SKM-1 treated with dmso at 0.1 percent for 144 hours (cell line): ENCODE data around the gene CD99L2.

Experiments
- DNase-seq: peaks from one replicate; lab custom pipeline; 2025; ENCODE audit not compliant: unreplicated experiment; lab: John Stamatoyannopoulos, UW

The CD99L2 gene

DNA sequence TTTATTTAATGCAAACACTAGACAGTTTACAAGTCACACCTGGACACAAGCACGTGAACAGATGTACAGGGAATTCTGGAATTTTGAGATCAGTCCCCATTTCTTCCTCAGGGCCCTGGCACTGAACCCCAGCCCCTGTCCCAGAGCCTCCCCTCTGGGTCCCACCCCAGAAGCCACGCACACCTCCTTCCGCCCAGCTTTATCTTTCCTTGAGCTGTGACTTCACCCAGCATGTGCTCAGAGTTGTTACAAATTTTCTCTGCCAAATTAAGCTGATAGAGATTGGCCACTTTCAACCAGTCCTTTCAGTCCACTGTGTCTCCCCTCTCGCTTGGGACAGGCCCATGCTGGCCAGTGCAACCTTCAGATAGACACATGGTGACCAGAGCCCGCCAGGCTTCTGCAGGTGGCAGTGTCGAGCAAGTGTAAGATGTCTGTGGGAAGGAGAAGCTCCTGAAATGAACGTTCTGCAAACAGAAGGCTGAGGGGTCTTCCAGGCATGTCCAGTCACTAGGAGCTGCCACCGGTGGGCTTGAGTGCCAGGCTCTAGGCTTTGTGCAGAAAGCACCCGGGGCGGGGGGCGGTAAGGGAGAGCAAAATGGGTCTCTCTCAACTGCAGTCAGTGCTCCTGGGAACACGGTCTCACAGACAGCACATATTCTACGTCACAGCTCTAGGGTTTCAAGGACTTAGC lies 132.0 kb downstream of the CD99L2 start:
- no peak for DNase-seq

DNA sequence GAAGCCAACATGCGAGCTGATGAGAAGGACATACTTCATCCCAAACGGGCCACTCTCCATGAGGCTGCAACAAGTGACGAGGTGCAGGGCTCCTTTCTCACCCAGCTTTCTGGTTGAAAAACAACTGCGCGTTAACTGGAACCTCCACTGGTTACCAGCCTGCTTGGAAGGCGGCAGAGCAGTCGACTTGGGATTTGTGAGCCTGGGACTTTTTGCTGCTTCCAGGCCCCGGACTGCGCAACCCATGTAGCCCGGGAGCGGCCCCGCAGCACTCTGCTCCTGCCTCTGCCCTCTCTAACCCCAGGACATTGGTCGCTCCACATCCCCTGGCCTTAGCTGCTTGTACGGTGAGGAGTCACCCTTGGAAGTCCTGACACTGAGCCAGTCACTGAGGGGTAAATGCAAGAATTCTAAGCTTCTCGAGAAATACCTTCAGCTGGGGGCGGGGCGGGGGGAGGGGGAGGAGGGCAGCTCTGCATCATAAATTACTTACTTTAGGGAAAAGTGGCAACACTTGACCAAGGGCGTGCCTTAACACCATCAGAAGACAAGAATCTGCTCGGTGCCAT lies 132.6 kb downstream of the CD99L2 start:
- no peak for DNase-seq

DNA sequence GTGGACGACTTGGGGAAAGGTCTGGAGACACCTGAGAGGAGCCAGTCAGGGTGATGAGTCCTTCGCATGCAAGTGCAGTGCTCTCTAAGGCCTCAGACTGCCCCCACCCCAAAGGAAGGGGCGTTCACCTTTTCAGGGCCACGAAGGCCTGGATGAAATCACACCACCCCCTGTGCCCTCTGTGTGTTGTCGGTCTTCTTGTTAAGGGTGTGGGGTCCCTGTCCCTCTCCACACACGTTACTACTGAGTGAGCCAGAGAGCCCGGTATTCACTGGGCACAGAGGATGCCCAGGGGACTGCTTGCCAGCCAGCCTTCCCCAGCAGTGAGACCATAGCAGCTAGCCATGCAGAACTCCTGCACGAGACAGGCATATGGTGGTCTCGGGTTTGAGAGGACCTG lies 133.2 kb downstream of the CD99L2 start:
- DNase-seq = no peak

DNA sequence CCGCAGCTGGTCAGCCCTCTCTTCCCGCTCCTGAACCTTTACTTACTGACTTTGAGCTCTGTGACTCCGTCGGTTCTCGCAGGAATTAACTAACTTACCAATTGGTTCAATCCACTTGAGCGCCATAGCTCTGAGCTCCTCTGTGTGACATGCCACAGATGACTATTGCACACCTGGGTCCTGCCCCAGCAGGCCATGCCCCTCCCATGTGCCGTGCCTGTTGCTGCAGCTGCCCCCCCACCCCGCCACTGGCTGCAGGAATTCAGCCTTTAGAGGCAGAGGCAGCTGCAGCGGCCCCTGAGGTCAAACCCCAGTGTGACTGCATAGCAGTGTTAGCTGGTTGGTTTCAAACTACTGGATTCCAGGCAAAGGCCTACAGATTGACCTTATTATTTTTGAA lies 134.7 kb downstream of the CD99L2 start:
- DNase-seq = no peak

DNA sequence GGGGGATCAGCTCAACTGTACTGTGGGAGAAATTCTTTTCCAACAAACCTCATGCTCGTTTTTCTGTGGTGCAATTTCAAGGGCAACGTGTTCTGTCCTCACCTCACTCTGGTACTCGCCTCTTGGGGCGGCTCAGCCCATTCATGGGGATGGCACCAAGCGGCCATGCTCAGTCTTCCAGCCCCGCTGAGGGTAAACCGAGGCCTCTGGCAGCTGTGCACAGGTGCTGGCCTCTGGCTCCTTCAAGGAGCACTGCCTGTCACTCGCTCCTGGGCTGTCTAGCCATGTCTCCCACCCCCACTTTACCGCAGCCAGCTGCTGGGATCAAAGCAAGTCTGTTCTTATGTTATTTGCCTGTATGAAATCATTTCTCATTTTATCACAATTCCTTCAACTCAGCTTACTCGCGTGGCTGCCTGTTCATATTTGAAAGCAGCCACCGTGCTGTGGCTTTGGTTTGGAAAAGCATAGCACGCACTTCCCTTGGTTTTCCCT lies 135.1 kb downstream of the CD99L2 start:
- no peak for DNase-seq

DNA sequence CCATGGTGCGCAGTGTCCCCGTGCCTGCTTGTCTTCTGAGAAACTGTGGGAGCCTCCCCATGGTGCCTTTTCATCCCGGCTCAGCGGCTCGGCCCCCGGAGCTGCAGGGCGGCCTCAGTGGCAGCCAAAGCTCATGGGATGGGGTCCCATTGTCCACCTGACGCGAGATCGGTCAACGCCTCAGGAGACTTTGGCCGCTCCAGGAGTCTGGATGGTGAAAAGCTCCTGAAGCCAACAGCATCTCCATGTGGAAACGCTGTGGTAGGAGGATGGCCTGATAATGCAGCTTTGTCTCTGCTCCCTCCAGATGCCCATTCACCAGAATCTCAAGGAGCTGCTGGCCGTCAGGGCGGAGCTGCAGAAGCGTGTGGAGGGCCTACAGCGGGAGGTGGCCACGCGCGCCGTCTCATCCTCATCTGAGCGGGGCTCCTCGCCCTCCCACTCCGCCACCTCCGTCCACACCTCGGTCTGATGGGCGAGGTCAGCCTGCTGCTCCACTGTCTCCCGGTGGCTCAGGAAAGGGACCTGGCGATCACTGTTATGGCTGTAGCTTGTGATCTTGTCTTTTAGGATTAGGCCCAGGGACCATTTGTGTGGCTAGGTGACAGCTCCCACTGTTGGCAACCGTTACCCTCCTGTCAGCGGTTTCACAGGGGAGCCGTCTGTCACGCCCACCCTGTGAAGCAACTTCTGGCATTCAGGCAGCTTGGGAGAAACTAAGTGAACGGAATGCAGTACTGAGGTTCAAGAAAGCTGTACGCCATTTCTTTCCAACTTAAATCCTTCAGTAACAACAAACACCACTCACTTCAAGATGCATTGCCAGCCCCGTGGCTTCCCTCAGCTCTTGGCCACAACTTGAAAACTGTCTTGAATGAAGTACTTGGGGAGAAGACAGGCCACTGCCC lies 136.0 kb downstream of the CD99L2 start:
- no peak for DNase-seq

DNA sequence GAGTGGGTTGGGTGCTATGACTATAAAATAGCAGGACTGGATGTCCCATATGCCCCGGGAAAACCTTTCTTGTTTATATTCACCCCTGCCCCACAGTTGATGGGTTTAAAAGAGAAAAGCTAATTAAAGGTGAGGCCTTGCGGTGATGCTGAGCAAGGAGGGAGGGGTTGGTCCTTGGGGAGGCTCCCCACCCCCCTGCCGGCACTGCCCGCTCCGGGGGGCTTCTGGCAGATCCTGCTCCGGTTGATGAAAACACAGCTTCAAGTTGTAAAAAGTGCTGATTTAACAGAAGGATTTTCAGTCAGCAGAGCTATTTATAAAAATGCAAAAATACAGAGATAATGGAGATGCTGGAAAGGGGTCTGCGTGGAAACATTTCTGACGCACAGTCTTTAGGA lies 136.7 kb downstream of the CD99L2 start:
- DNase-seq = no peak

DNA sequence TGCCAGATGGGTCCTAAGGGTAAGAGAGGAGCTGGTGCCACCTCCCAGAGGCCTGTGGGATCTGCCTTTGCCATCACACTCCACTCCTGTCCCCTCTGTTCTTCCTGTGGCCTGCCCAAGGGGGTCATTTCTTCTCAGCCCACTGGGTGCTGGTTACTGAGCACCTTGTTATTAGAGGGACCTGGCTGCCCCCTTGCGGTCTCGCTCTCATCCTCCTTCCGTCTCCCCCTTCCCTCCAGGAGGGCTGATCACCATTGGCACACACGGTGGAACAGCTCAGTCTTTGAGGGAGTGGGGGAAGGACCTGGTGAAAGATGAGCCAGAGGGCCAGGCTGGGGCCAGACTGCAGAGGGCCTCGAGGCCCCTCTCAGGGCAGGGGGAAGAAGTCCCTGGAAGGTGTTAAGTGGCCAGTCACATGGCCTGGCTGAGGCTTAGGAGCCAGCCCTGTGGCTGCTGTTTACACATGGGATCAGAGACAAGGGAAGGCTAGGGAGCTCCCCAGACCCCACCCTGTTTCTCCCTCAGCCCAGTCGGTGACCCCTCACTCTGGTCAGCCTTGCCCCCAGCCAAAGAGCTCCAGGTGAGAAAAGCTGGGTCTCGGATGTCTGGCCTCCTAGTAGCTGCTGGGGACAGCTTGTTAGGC lies 137.2 kb downstream of the CD99L2 start:
- no peak for DNase-seq

DNA sequence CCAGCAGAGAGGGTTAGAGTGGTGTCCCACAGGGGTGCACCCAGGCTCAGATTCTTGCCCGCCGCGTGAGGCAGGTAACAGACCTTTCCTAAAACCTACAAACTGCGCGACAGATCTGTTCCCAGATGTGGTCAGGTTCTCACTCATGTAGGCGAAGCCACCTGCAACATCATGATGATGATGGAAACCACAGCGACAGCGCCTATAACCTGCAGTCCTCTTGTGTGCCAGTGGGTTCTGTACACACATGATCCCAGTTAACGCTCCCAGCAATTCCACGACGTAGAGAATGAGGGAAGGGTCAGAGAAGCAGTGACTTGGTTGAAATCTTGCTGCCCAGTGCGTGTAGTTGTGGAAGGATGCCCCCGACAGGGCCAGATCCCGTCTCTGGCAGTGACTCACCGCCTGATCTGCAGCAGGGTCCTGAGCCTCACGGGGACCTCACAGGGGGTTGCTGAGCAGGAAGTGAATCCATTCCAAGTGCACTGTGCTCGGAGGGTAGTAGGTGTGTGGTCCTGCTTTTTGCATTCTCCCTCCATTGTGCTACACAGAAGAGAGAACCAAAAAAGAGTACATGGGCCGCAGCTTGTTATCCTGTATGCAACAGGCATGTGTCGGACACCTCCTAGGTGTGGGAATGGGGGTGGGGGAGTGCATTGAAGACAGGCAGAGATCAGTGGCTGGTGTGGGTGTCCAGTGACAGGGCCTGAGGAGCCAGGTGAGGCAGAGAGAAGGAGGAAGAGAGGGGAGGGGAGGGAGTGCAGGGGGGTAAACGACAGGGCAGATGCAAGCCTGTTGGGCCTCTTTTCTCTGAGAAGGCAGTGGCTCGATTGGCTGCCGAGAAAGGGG lies 138.7 kb downstream of the CD99L2 start:
- DNase-seq = no peak

DNA sequence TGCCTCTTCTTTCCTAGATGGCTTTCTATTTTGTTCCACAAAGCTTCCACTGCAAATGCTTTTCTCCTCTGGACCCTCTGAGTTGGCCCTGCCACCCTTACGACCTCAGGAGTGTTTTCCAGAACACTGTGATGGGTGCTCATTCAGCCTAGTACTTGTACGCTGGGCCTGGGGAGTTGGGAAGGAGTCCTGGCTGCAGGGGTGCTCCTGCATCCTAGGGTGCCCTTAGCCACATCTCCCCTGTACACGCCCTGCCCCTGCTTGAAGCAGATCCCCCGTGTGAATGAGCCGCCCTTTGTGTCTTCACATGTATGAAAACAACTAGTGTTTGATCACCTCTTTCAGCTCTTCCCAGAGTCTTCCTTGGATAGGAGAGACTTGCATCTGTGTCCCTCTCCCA lies 141.1 kb downstream of the CD99L2 start:
- no peak for DNase-seq

DNA sequence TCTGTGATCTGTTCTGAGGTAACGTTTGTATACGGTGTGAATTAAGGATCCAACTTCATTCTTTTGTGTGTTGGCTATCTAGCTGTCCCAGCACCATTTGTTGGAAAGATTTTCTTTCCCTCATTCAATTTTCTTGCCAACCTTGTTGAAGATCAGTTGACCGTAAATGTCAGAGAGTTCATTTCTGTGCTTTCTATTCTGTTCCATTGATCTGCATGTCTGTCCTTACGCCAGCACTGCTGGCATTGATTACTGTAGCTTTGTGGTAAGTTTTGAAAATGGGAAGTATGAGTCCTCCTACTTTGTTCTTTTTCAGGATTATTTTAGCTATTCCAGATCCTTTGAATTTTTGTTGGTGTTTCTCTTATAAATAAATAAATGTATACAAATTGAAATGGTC lies 144.5 kb downstream of the CD99L2 start:
- DNase-seq = no peak

DNA sequence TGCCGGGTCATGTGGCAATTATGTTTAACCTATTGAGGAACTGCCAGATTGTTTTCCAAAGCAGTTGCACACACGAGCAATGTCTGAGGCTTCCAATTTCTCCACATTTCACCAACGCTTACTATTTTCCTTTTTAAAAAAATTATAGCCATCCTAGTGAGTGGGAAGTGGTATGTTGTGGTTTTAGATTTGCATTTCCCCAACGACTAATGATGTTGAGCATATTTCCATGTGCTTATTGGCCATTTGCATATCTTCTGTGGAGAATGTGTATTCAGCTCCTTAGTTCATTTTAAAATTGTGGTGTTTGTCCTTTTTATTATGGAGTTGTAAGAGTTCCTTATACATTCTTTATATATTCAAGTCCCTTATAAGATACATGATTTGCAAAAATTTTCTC lies 145.1 kb downstream of the CD99L2 start:
- no peak for DNase-seq

DNA sequence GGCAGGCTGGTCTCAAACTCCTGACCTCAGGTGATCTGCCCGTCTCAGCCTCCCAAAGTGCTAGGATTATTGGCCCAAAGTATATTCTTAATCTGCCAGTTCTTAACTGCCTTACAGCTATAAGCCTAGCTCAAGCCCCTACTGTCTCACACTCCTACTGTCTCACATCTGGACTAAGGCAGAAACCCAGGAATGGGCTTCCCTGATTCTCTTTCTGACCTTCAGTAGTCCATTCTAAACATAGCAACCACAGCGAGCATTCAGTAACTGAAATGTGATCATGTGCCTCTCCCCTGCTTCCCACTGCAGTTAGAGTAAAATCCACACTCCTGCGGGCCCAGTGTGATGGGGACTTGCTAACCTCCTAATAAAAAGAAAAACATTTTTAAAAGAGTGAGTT lies 146.3 kb downstream of the CD99L2 start:
- DNase-seq = no peak

DNA sequence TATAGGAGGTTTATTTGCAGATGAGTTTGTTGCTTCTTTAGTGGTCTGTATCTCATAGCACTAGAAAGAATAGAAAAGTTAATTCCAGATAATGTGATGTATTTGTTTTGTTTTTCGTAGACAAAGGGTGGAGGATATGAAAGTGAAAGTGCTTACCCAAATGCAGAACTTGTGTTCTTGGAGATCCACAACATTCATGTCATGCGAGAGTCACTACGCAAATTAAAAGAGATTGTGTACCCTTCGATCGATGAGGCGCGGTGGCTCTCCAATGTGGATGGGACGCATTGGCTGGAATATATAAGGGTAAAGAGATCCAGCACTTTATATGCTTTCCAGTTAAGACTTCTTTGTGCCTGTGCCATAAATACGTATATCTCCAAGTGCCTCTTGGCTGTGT lies 162.0 kb downstream of the CD99L2 start:
- DNase-seq = no peak

DNA sequence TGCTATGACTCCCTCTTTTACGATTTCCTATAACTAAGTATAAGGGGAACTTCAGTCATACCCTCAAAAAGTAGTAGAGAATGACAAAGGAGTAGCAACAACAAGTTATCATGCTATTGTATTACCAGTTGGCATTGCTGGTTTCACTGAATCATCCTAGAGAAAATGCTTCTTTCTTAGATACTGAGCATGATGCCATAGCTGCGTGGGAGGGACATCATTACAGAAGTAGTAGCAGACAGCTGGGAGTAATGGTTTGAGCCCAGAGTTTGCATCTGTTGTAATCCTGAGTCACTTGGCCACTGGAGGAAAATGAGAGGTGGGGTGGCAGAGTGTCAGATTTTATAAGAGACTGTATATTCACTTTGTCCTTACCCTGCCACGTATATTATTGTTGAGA lies 166.7 kb downstream of the CD99L2 start:
- no peak for DNase-seq

DNA sequence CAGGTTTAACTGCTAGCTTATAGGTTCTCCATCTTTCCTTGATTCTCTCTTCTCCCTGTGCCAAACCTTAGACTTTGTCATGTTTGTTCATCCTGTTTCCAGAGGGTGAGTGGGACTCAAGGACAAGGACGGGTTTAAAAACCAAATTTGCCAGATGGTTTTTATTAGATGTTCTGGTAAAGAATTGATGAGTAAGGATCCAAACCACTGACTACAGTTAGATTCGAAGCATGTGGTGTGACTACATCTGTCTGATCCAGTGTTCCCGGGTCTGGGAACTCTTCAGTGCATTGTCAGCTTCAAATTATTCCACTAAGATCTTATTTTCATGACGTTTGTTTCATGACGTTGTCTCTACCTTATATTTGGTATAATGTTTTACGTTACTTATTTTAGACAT lies 167.7 kb downstream of the CD99L2 start:
- no peak for DNase-seq

DNA sequence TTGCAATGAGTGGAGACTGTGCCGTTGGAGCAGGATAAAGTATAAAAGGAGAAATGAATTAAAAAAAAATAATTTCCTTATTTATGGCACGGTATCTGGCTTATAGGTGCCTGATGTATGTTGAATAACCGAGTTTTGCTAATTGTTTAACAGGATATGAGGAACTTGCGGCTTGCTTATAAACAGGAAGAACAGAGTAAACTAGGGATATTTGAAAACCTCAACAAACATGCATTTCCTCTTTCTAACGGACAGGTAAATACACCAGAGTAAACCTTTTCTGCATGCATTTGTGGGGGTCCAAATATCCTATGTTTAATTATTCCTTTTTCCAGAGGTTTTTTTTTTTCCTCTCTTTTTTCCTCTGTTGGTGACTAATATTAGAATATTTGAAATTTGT lies 168.5 kb downstream of the CD99L2 start:
- no peak for DNase-seq

DNA sequence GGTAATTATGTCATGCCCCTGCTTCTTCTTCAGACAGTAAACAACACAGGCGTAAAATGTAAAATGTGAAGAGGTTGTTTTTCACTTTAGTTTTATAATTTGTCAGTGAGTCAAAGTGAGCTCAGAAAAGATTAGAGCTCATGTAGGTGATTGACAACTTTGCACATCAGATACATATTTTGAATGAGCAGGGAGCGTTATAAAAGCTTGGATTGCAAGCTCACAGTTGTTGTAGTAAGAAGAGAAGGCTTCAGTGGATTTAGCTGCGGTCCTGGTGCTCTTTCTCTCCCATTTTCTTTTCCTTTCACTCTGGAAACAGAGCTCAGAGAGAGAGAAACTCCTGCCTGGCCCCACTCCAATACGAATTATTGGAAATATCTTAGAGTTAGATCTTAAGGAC lies 178.8 kb downstream of the CD99L2 start:
- no peak for DNase-seq
